Measurements from ENCODE around the gene AFG3L2. TPM values are rescaled to one million over a fixed set of nuclear protein-coding genes. Genes with fewer than 3 reads are reported as not detected.

Gene AFG3L2
- total RNA-seq, 1 experiment from 2014 or later: 55.1 TPM

DNA sequence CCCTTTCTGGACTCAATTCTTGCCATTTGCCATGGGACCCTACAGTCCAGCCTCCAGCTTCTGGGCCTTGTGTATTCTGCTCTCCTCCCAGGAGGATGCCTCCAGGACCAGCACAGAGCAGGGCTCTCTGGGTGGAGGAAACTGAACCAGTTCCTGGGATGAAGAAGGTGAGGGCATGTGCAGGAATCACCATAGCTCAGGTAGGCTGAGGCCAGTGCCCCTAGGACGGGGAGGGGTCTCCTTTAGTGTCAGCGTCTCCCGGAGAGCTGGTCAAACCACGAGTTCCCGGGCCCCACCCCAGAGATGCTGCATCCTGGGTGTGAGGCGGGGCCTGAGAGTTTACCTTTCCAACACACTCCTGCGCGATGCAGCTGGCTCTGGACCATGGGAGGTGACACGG lies 24.9 kb upstream of the AFG3L2 start:
- Mint-ChIP-seq H3K4me1 (ENCODE audit: low read depth, unreplicated experiment) (peaks cover 22% of the 10 kb centered on the region), H3K9me3 (ENCODE audit: low read depth, unreplicated experiment) (no peaks in the 10 kb centered on the region), H3K27me3 (ENCODE audit: unreplicated experiment) (peaks cover 22% of the 10 kb centered on the region), H3K27ac (ENCODE audit: unreplicated experiment) (no peak overlapping the region), H3K36me3 (ENCODE audit: insufficient read depth, unreplicated experiment) (peaks cover 2% of the 10 kb centered on the region), H3K4me3 (ENCODE audit: low read depth, unreplicated experiment) (no peak overlapping the region)
- TF ChIP-seq, protein P1, sequence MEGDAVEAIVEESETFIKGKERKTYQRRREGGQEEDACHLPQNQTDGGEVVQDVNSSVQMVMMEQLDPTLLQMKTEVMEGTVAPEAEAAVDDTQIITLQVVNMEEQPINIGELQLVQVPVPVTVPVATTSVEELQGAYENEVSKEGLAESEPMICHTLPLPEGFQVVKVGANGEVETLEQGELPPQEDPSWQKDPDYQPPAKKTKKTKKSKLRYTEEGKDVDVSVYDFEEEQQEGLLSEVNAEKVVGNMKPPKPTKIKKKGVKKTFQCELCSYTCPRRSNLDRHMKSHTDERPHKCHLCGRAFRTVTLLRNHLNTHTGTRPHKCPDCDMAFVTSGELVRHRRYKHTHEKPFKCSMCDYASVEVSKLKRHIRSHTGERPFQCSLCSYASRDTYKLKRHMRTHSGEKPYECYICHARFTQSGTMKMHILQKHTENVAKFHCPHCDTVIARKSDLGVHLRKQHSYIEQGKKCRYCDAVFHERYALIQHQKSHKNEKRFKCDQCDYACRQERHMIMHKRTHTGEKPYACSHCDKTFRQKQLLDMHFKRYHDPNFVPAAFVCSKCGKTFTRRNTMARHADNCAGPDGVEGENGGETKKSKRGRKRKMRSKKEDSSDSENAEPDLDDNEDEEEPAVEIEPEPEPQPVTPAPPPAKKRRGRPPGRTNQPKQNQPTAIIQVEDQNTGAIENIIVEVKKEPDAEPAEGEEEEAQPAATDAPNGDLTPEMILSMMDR (IDR thresholded peaks at IDR 0.05; ENCODE audit: unreplicated experiment): no peak
- DNase-seq: no peak
- CTCF ChIA-PET: no interaction called here
- BruUV-seq (replicated peaks): no TSS peak
- intact Hi-C loops (cut with micrococcal nuclease; ENCODE audit: unreplicated experiment): no loop called here

DNA sequence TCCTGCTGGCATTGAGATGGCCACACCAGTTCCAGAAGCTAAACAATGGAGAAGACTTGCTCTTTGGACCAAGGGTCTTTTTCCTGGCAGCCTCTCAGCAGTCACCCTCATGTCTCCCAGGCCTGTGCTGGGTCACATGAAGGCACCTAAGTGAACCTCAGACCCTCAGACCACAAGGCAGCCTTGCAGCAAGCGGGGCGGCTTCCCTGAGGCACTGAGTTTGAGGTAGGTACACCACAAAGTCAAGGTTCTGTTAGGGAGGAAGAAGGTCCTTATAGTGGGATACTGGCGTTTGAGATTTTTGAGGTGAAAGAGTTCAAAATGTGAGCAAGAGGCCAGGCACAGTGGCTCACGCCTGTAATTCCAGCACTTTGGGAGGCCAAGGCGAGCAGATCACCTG lies 22.2 kb upstream of the AFG3L2 start:
- TF ChIP-seq, protein P1 (IDR thresholded peaks at IDR 0.05; ENCODE audit: unreplicated experiment): no peak
- intact Hi-C loops (cut with micrococcal nuclease; ENCODE audit: unreplicated experiment): no loop called here
- BruUV-seq (replicated peaks): no TSS peak
- DNase-seq: no peak
- Mint-ChIP-seq H3K4me1 (ENCODE audit: low read depth, unreplicated experiment) (peaks cover 40% of the 10 kb centered on the region), H3K9me3 (ENCODE audit: low read depth, unreplicated experiment) (no peaks in the 10 kb centered on the region), H3K4me3 (ENCODE audit: low read depth, unreplicated experiment) (no peak overlapping the region), H3K36me3 (ENCODE audit: insufficient read depth, unreplicated experiment) (peaks cover 9% of the 10 kb centered on the region), H3K27me3 (ENCODE audit: unreplicated experiment) (no peaks in the 10 kb centered on the region), H3K27ac (ENCODE audit: unreplicated experiment) (no peak overlapping the region)
- CTCF ChIA-PET: no interaction called here

DNA sequence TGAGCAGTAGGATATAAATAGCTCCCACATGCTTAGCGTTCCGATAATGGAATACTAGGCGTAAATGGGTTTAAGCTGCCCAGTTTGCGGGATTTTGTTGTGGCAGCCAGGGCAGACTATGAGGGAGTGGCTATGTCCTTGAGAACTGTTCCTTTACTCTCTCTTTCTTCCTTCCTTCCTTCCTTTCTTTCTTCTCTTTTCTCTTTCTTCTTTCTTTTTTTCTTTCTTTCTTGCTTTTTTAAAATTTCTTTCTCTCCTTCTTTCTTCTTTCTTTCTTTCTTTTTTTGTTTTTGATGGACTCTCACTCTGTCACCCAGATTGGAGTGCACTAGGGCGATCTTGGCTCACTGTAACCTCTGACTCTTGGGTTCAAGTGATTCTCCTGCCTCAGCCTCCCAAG lies 21.6 kb upstream of the AFG3L2 start:
- no TSS peak for BruUV-seq (replicated peaks)
- CTCF ChIA-PET: interaction anchor here (0.6 kb wide), 1 partner anchor 573 kb away, joined by 4 read pairs; no protein-coding TSS in a partner anchor
- no peaks in the 10 kb centered on the region for H3K9me3 Mint-ChIP-seq (ENCODE audit: low read depth, unreplicated experiment)
- peaks cover 38% of the 10 kb centered on the region for H3K4me1 Mint-ChIP-seq (ENCODE audit: low read depth, unreplicated experiment)
- H3K36me3 Mint-ChIP-seq (ENCODE audit: insufficient read depth, unreplicated experiment): peaks cover 9% of the 10 kb centered on the region
- H3K27me3 Mint-ChIP-seq (ENCODE audit: unreplicated experiment): no peaks in the 10 kb centered on the region
- intact Hi-C loops (cut with micrococcal nuclease; ENCODE audit: unreplicated experiment): no loop called here
- DNase-seq: no peak
- no peak overlapping the region for H3K27ac Mint-ChIP-seq (ENCODE audit: unreplicated experiment)
- H3K4me3 Mint-ChIP-seq (ENCODE audit: low read depth, unreplicated experiment): no peak overlapping the region
- TF ChIP-seq, protein P1 (IDR thresholded peaks at IDR 0.05; ENCODE audit: unreplicated experiment): no peak

DNA sequence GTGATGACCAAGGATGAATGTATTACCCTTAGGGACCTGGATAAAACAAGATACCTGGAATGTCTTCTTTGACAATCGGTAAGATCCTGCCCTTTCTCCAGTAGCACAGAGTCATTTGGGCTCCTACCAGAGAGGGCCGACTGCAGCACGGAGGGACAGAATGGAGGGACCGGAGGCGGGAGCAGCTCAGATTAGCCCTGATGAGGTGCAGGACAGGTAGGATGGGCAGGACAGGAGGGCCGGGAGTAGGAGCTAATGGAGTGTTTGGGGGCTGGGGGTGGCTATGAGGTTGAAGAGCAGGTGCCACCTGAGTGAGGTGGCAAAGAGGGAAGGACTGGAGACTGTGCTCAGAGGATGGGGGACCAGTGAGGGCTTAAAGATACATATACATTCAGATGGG lies 20.8 kb upstream of the AFG3L2 start:
- intact Hi-C loops (cut with micrococcal nuclease; ENCODE audit: unreplicated experiment): no loop called here
- no peak overlapping the region for H3K27ac Mint-ChIP-seq (ENCODE audit: unreplicated experiment)
- peaks cover 33% of the 10 kb centered on the region for H3K4me1 Mint-ChIP-seq (ENCODE audit: low read depth, unreplicated experiment)
- CTCF ChIA-PET: no interaction called here
- TF ChIP-seq, protein P1 (IDR thresholded peaks at IDR 0.05; ENCODE audit: unreplicated experiment): no peak
- no peak overlapping the region for H3K4me3 Mint-ChIP-seq (ENCODE audit: low read depth, unreplicated experiment)
- H3K9me3 Mint-ChIP-seq (ENCODE audit: low read depth, unreplicated experiment): no peaks in the 10 kb centered on the region
- H3K36me3 Mint-ChIP-seq (ENCODE audit: insufficient read depth, unreplicated experiment): peaks cover 9% of the 10 kb centered on the region
- DNase-seq: no peak
- BruUV-seq (replicated peaks): no TSS peak
- H3K27me3 Mint-ChIP-seq (ENCODE audit: unreplicated experiment): no peaks in the 10 kb centered on the region

Measured in Calu3 (cell line).